Gastroesophageal sphincter (tissue), 3 donors: ENCODE measurements around the gene IFT74.

Experiments
- CTCF ChIP-seq, 4 experiments: fragments of 200-600 bp in 2 of 4; fragments of 450-650 bp in 2 of 4; sonication (generic) in 1 of 4; IDR thresholded peaks; one replicate each; pipeline ENCODE4 v1.5.1; 2017 to 2019; ENCODE audit warnings: antibody characterized with exemption in 4 of 4, mild to moderate bottlenecking in 2 of 4, moderate library complexity in 2 of 4
- EP300 ChIP-seq: sonication (generic); formaldehyde crosslinking; IDR thresholded peaks from one replicate; pipeline ENCODE4 v1.6.1; 2017; ENCODE audit warnings: antibody characterized with exemption, mild to moderate bottlenecking
- POLR2A ChIP-seq, 2 donors: fragments of 450-650 bp; IDR thresholded peaks; one replicate each; pipeline ENCODE4 v1.6.1; 2017; ENCODE audit warnings: antibody characterized with exemption in 2 of 2, mild to moderate bottlenecking in 2 of 2, moderate library complexity in 1 of 2

DNA sequence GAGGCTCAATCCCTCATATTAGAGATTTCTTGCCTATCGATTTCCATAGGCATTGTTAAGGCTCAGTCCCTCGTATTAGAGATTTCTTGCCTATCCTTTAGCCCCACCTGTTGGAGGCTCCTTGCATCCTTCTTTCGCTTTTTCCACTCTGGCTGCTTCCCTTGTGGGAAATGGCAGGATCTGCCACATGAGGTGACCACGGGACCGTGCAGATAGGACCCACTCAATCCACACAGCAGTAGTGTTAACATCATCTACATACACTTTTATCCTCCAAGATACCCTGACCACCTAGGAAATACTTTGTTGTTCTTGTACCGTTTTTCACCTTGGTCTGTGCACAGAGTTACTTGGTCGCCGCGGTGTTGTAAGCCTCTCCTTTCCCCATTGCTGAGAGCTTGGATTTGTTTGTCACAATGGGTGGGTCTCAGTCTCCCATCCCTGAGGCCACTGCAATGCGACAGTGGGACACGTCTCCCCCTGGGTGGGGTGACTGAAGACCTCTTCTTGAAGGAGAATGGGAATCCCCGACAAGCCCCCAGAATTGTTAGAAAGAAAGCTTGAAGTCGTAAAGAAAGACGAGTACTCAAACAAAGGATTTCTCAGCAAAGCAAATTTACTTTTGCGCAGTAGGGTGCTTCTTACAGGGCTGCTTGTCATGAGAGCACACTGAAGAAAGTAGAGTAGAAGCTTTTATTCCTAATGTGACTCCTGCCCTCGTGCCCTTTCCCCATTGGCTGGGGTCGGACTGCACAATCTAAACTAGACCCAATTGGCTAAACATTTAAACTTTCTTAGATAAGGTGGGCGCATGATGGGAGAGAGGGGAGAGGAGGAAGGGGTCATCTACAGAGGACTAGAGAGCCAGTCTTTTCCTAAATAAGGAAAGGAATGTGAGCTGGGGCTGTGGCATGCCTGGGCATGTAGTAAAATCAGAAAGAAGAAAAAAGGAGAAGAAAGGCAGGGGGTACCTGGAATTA lies 19.8 kb downstream of the IFT74 start:
- no peak for TF ChIP-seq POLR2A (IDR thresholded peaks at IDR 0.05)
- peak in 3 of 4 experiments; percentile 37 to 67 (median 40) for TF ChIP-seq CTCF (IDR thresholded peaks at IDR 0.05)
- TF ChIP-seq EP300 = no peak
